Right lobe of liver (tissue), 6 donors: Measurements from ENCODE around the gene DLX3. TPM values are rescaled to one million over a fixed set of nuclear protein-coding genes. Genes with fewer than 3 reads are reported as not detected.

ENCODE experiments used
- ATAC-seq, 4 donors: fragments of 200-7000 bp; cut with Tn5 transposase; one replicate each; pipeline ENCODE4 v1.9.1; 2020; ENCODE audit warnings: mild to moderate bottlenecking in 4 of 4, moderate library complexity in 4 of 4
- DNase-seq, 3 donors: peaks; one replicate each; pipeline ENCODE4 v3.0.0-alpha.2; 2020
- H3K27ac ChIP-seq, 3 donors: fragments of 200-600 bp; one replicate each; pipeline ENCODE4 v1.8.0; 2022
- H3K27me3 ChIP-seq, 2 donors: fragments of 200-600 bp; one replicate each; pipeline ENCODE4 v1.8.0; 2022
- H3K36me3 ChIP-seq, 4 donors: fragments of 200-600 bp; sonication (generic) in 1 of 4; one replicate each; pipeline versions ENCODE4 v1.5.1 to v1.8.0; 2017 to 2022; ENCODE audit warnings: control low read depth in 1 of 4
- H3K4me1 ChIP-seq, 4 donors: fragments of 200-600 bp; sonication (generic) in 1 of 4; one replicate each; pipeline versions ENCODE4 v1.5.1 to v1.8.0; 2017 to 2022; ENCODE audit warnings: control low read depth in 1 of 4
- H3K4me3 ChIP-seq, 3 donors: fragments of 200-600 bp; one replicate each; pipeline ENCODE4 v1.8.0; 2022
- H3K9me3 ChIP-seq, 4 donors: fragments of 200-600 bp; sonication (generic) in 1 of 4; one replicate each; pipeline versions ENCODE4 v1.5.1 to v1.8.0; 2017 to 2022; ENCODE audit warnings: control low read depth in 1 of 4
- POLR2A ChIP-seq: fragments of 450-650 bp; IDR thresholded peaks from one replicate; pipeline ENCODE4 v1.6.1; 2017; ENCODE audit warnings: antibody characterized with exemption, mild to moderate bottlenecking
- WGBS: methylation state at CpG from one replicate; pipeline ENCODE4 v1.1.6; 2018; ENCODE audit warnings: low coverage, low lambda C conversion rate; ENCODE audit not compliant: insufficient coverage; ENCODE audit errors: missing lambda C conversion rate; 5-methylcytosine and 5-hydroxymethylcytosine counted together
- intact Hi-C, 2 donors: fragments of 100-400 bp; cut with DNase I; formaldehyde crosslinking; loops; one replicate each; pipeline versions ENCODE4 v1.11.2 to v1.14.1; 2022
- total RNA-seq, 6 experiments: library from RNA; depleted of rRNA in 2 of 6; stranded (reverse); fragments of >200 nt in 2 of 6; fragmentation: NEBNext Ultra II Directional in 3 of 6; extraction: Animal tissue kit (Norgen Biotek cat#: 25700) in 3 of 6; gene quantifications; one replicate each; pipeline versions ENCODE4 v1.1.0 to v1.2.4, GENCODE V29; 2016 to 2023
- TF ChIP-seq, protein P1 (sequence below), 4 donors: fragments of 200-600 bp in 3 of 4; fragments of 450-650 bp in 1 of 4; IDR thresholded peaks; one replicate each; pipeline versions ENCODE4 v1.5.1 to v1.8.0; 2016 to 2022; ENCODE audit warnings: antibody characterized with exemption in 4 of 4, mild to moderate bottlenecking in 2 of 4
- donor health status: DM: no; HTN: yes; CAD: no.
- donor health status: DM: no; HTN: no; CAD: no.
- donor health status: DM: no; HTN: no; CAD: no.
- donor health status: DM: no; HTN: yes; CAD: no.
- donor health status: DM: no; HTN: yes; CAD: no.

Gene DLX3
- total RNA-seq, 6 experiments from 2014 or later, result not detected

- no peak overlapping the region for H3K27ac ChIP-seq
- WGBS, result 40% methylated on average over 3 of the region's 8 CpGs
- DNase-seq (no peak), ATAC-seq (no peak)
- H3K4me1 ChIP-seq, result no peaks in the 10 kb centered on the region
- H3K27me3 ChIP-seq, result peaks cover 0 to 8% of the 10 kb centered on the region in 2 donors
- H3K36me3 ChIP-seq, result no peaks in the 10 kb centered on the region
- H3K4me3 ChIP-seq, result no peak overlapping the region
- intact Hi-C loops, result loop anchor here (5.0 to 10.0 kb wide), 3 partner anchors 49 to 66 kb away; no protein-coding TSS in a partner anchor
- TF ChIP-seq, protein P1, sequence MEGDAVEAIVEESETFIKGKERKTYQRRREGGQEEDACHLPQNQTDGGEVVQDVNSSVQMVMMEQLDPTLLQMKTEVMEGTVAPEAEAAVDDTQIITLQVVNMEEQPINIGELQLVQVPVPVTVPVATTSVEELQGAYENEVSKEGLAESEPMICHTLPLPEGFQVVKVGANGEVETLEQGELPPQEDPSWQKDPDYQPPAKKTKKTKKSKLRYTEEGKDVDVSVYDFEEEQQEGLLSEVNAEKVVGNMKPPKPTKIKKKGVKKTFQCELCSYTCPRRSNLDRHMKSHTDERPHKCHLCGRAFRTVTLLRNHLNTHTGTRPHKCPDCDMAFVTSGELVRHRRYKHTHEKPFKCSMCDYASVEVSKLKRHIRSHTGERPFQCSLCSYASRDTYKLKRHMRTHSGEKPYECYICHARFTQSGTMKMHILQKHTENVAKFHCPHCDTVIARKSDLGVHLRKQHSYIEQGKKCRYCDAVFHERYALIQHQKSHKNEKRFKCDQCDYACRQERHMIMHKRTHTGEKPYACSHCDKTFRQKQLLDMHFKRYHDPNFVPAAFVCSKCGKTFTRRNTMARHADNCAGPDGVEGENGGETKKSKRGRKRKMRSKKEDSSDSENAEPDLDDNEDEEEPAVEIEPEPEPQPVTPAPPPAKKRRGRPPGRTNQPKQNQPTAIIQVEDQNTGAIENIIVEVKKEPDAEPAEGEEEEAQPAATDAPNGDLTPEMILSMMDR (IDR thresholded peaks at IDR 0.05), result no peak
- no peak for TF ChIP-seq POLR2A
- H3K9me3 ChIP-seq, result no peaks in the 10 kb centered on the region
These were observed 31.1 kb upstream of the DLX3 start for GRCh38 chr17:50026046-50026675.

DNA sequence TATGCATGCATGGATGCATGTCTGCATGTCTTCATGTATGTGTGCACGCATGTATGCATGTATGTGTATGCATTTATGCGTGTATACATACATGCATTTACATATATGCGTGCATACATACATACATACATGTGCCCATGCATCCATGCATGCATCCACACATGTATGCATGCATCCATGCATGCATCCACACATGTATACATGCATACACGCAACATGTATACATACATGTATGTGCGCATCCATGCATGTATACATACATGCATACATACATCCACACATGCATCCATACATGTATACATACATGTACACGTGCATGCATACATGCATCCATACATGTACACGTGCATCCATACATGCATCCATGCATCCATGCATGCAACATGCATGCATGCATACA is 29.8 kb upstream of the DLX3 start:
- Histone ChIP-seq H3K27me3 (peaks cover 0 to 8% of the 10 kb centered on the region in 2 donors), H3K4me1 (no peaks in the 10 kb centered on the region), H3K27ac (no peak overlapping the region), H3K4me3 (no peak overlapping the region), H3K9me3 (no peaks in the 10 kb centered on the region), H3K36me3 (no peaks in the 10 kb centered on the region)
- DNase-seq (no peak), ATAC-seq (no peak)
- 33% methylated on average over 6 of the region's 7 CpGs for WGBS
- TF ChIP-seq, protein P1 (IDR thresholded peaks at IDR 0.05), result no peak
- TF ChIP-seq POLR2A, result no peak
- intact Hi-C loops, result loop anchor here (5.0 to 10.0 kb wide), 3 partner anchors 50 to 67 kb away; no protein-coding TSS in a partner anchor

GRCh38 chr17:50023520-50023919 is 28.5 kb upstream of the DLX3 start:
- WGBS, result 50% methylated on average over 8 of the region's 8 CpGs

DNA sequence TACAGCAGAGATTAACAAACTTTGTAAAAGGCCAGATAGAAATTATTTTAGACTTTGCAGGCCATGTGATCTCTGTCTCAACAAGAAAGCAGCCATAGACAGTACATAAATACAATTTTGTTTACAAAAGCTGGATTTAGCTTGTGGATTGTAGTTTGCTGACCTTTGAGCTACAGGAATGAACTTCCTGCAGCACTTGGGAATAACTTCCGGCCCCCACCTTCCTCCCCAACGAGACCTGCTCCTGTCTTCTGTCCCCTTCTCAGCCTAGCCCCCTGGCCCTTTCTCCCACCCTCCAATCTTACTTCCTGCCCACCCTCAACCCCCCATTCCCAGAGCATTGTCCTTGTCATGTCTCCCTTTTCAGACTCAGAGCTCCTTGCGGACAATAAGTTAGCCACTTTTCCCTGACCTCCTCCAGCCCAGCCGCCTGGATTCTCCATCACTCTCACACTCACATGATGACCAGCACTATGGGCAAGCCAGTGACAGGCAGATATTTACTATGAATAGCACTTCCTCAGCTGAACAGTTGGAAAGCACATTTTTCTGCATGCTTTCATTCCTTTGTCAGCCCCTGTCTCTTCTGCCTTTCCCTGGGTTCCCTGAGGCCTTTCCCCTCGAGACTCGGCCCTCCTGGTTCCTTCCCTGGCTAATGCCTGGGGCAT is 27.6 kb upstream of the DLX3 start:
- ATAC-seq (no peak), DNase-seq (no peak)
- TF ChIP-seq, protein P1 (IDR thresholded peaks at IDR 0.05), result no peak
- no peak for TF ChIP-seq POLR2A
- WGBS, result 37% methylated on average over 6 of the region's 6 CpGs
- H3K4me3 ChIP-seq, result no peak overlapping the region
- H3K27ac ChIP-seq, result no peak overlapping the region
- no peaks in the 10 kb centered on the region for H3K27me3 ChIP-seq
- intact Hi-C loops, result loop anchor here in 1 of 2 donors (10.0 kb wide), 1 partner anchor 52 kb away; no protein-coding TSS in a partner anchor
- no peaks in the 10 kb centered on the region for H3K9me3 ChIP-seq
- no peaks in the 10 kb centered on the region for H3K4me1 ChIP-seq
- no peaks in the 10 kb centered on the region for H3K36me3 ChIP-seq

More at GRCh38 chr17:50023520-50023919, 28.5 kb upstream of the DLX3 start:
- intact Hi-C loops, result loop anchor here in 1 of 2 donors (10.0 kb wide), 1 partner anchor 51 kb away; no protein-coding TSS in a partner anchor
- Histone ChIP-seq H3K4me1 (no peaks in the 10 kb centered on the region), H3K9me3 (no peaks in the 10 kb centered on the region), H3K4me3 (no peak overlapping the region), H3K27me3 (peaks cover 0 to under 1% of the 10 kb centered on the region in 2 donors), H3K36me3 (no peaks in the 10 kb centered on the region), H3K27ac (no peak overlapping the region)
- TF ChIP-seq POLR2A, result no peak
- no peak for DNase-seq
- no peak for ATAC-seq
